GM12891 (cell line): ENCODE measurements around the gene GNB5.

Experiments
- PAX5 ChIP-seq: IDR thresholded peaks from 2 replicates; pipeline ENCODE4 v1.6.1; 2011; ENCODE audit warnings: low read length, moderate library complexity, mild to moderate bottlenecking; ENCODE audit not compliant: insufficient read depth, severe bottlenecking
- POLR2A ChIP-seq: IDR thresholded peaks from 2 replicates; pipeline ENCODE4 v1.6.1; 2011; ENCODE audit warnings: low read depth, low read length, control low read depth
- POLR2AphosphoS5 ChIP-seq: IDR thresholded peaks from 2 replicates; pipeline ENCODE4 v1.6.1; 2011; ENCODE audit warnings: low read depth, low read length, control low read depth
- SPI1 ChIP-seq: IDR thresholded peaks from 2 replicates; pipeline ENCODE4 v1.6.1; 2011; ENCODE audit warnings: low read depth, low read length, control low read depth
- TAF1 ChIP-seq: IDR thresholded peaks from 2 replicates; pipeline ENCODE4 v1.6.1; 2011; ENCODE audit warnings: low read depth, low read length, control low read depth

DNA sequence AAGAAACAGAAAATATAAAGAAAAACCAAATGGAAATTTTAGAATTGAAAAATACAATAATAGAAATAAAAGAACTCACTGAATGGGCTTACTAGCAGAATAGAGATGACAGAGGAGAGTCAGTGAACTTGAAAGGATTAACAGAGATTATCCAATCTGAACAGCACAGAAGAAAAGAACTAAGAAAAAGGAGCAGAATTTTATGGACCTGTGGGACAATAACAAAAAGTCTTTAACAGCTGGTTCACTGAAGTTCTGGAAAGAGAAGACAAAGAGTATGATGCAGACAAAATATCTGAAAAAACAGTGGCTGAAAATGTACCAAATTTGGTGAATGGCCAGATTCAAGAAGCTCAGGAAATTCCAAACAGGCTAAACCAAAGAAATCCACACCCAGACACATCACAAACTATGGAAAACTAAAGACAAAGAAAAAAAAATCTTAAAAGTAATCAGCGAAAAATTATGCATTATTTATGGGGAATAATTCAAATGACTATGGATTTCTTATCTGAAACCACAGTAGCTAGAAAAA is 9.7 kb upstream of the GNB5 start:
- TF ChIP-seq POLR2AphosphoS5, result no peak
- no peak for TF ChIP-seq POLR2A
- TF ChIP-seq TAF1, result no peak
- no peak for TF ChIP-seq SPI1
- no peak for TF ChIP-seq PAX5
